Stimulated activated naive CD8-positive, alpha-beta T cell treated with anti-CD3 and anti-CD28 coated beads, Interleukin-15, amount 100 ng/mL, for 72 hours (primary cell): ENCODE data around the gene GATB.
"Not testable (repeated sequence)": the region's sequence is repeated elsewhere in the genome, so short reads cannot be mapped to it uniquely, and the experiment has no call there.

Experiments used
- ATAC-seq: fragments of 150-1000 bp; cut with Tn5 transposase; 2 replicates; pipeline ENCODE4 v1.10.0; 2021; ENCODE audit warnings: mild to moderate bottlenecking, moderate library complexity
- DNase-seq, 2 donors: peaks; one replicate each; pipeline ENCODE4 v3.0.0; 2021 to 2022
- H3K27ac Mint-ChIP-seq, 2 donors: one replicate each; pipeline ENCODE4 v1.8.0; 2022; ENCODE audit warnings: mild to moderate bottlenecking in 2 of 2, mixed read lengths in 2 of 2, moderate library complexity in 2 of 2
- H3K27me3 Mint-ChIP-seq: one replicate; pipeline ENCODE4 v1.8.0; 2022; ENCODE audit warnings: mixed read lengths
- H3K4me1 Mint-ChIP-seq: one replicate; pipeline ENCODE4 v1.8.0; 2022; ENCODE audit warnings: mild to moderate bottlenecking, mixed read lengths
- H3K4me3 Mint-ChIP-seq, 2 donors: one replicate each; pipeline ENCODE4 v1.8.0; 2022; ENCODE audit warnings: mild to moderate bottlenecking in 2 of 2, mixed read lengths in 2 of 2, moderate library complexity in 1 of 2
- H3K9me3 Mint-ChIP-seq, 2 donors: one replicate each; pipeline ENCODE4 v1.8.0; 2022; ENCODE audit warnings: mixed read lengths in 2 of 2

Gene GATB

DNA sequence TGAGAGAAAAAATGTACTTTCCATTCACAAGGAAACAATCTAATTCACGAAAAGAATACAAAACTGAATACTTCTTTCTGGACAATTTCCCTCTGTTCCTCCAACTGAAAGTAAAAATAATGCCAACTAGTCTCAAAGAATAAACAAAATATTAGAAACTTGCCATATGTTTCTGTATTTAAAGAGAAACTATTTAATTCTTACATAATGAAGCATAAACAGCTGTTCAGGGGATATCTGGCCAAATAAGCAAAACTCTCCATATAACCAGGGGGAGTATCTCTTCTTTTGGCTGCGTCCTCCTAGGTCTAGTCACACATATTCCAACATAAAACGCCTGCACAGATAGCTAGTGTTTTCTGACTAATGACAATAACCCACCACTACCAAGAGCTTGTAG is 805 bp downstream of the GATB start:
- H3K4me1 Mint-ChIP-seq = peaks cover 21% of the 10 kb centered on the region
- H3K4me3 Mint-ChIP-seq = peak overlapping the region; percentile 96 to 97
- H3K27me3 Mint-ChIP-seq = peaks cover 6% of the 10 kb centered on the region
- DNase-seq (no peak), ATAC-seq (no peak)
- H3K9me3 Mint-ChIP-seq = peaks cover 7 to 9% of the 10 kb centered on the region in 2 donors
- peak overlapping the region in 1 of 2 donors; percentile 100 for H3K27ac Mint-ChIP-seq

DNA sequence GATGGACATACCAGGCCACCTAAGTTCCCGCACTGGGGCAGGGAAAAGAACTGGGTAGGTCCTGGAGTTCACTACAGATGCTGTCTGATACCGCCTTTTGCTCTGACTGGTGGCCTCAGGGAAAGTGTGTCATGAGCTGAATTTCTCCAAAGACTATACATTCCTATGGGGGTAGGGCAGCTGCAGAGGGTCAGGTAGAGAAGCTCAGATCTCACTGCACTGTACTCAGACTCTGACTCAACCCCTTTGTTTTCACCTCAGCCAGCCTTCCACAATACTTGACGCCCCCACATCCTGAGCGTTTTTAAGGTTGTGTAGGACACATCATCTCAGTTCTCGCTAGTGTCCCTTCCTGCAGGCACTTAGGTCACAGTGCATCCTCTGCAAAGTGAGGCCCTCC is 7.8 kb downstream of the GATB start:
- DNase-seq (no peak), ATAC-seq (peak; percentile 71)
- Mint-ChIP-seq H3K27me3 (no peaks in the 10 kb centered on the region), H3K4me1 (peaks cover 14% of the 10 kb centered on the region), H3K9me3 (no peaks in the 10 kb centered on the region), H3K4me3 (no peak overlapping the region), H3K27ac (peak overlapping the region; percentile 0 to 11)

DNA sequence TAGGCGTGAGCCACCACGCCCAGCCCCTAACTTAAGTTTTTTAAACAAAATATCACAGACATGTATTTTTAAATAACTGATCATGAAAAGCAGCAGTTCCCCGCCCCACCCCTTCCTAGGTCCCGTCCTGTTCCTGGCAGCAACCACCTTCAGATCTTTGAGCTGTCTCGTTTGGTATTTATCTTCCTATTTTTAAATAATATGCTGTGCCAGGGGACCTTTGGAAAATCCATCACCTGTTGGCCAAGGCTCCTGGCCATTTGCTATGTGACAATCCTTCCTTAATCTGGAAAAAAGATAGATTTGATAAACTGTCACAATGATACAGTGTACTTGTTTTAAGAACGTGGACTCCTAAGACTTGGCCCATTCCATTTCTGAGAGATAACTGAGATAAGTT is 10.7 kb downstream of the GATB start:
- no peaks in the 10 kb centered on the region for H3K9me3 Mint-ChIP-seq
- no peak overlapping the region for H3K27ac Mint-ChIP-seq
- ATAC-seq = no peak
- DNase-seq = no peak
- H3K27me3 Mint-ChIP-seq = no peaks in the 10 kb centered on the region
- no peak overlapping the region for H3K4me3 Mint-ChIP-seq
- H3K4me1 Mint-ChIP-seq = peaks cover 14% of the 10 kb centered on the region

DNA sequence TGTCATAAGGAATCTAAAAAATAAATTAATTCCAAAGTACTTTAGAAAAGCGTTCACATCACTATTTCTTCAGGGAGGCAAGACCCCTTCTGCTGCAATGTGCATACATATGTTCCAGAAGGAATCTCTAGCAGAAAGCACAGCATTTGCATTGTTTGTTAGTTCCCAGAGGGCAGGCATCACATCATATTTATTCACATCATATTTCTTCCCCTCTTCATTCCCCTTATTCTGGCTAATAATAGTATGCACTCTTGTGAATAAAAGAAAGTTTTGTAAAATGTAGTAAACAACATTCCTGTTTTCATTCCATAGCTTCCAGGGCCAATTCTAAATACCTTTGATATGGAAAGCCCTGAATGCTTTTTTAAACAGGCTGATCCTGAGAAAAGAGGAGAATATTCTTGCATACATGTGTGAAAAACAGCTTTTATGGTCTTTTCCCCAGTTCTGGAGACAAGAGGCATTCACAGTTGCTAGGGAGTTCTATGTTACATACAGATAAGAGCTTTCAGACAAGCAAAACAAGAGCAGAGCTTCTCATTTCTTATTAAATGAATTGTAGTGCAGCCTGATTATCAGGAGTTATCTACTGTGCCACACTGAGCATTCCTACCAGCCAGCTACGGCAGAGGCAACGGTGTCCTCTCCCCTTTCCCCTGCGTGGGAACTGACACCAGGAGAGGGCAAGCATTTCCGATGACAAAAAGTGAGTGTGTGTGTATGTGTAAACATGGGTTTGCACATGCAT is 15.2 kb downstream of the GATB start:
- Mint-ChIP-seq H3K27me3 (no peaks in the 10 kb centered on the region), H3K27ac (no peak overlapping the region), H3K4me3 (no peak overlapping the region), H3K9me3 (no peaks in the 10 kb centered on the region), H3K4me1 (no peaks in the 10 kb centered on the region)
- DNase-seq (no peak), ATAC-seq (no peak)

DNA sequence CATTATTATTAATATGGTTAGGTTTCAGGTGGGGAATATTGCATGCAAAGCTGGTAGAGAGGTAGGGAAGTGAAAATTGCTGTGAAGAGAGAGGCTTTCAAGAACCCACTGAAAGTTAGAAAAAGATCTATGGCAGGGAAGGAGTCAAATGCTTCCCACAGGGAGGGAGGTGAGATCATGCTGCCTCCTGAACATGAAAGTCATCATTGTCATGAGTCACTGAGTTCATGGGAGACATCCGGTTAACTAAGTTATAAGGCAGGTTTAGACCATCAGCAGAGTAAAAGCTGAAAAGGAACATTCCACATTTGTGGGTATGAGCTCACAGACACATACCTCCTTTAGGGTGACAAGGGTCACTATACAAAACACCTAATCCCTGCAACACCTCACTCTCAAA is 16.2 kb downstream of the GATB start:
- Mint-ChIP-seq H3K27me3 (no peaks in the 10 kb centered on the region), H3K27ac (no peak overlapping the region), H3K4me1 (no peaks in the 10 kb centered on the region), H3K4me3 (no peak overlapping the region), H3K9me3 (no peaks in the 10 kb centered on the region)
- DNase-seq (no peak), ATAC-seq (no peak)

DNA sequence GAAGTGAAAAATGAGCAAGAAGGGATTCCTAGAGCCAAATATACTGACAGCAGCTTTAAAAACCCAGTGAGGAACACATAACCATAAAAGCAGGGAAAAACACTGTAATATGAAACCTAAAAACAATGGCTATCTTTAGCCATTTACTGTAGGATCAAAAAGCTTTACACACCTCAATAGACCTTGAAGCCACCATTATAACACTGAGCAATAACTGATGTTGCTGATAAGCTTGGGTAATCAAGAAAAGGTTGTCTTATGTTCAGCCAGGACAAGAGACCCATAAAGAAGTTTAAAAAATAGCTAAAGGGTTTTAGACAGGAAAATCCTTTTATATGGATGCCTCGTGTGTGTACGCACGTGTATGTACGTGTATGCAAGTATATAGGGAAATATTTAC is 16.9 kb downstream of the GATB start:
- H3K4me3 Mint-ChIP-seq = no peak overlapping the region
- ATAC-seq (no peak), DNase-seq (no peak)
- no peaks in the 10 kb centered on the region for H3K9me3 Mint-ChIP-seq
- no peak overlapping the region for H3K27ac Mint-ChIP-seq
- H3K4me1 Mint-ChIP-seq = no peaks in the 10 kb centered on the region
- H3K27me3 Mint-ChIP-seq = no peaks in the 10 kb centered on the region

DNA sequence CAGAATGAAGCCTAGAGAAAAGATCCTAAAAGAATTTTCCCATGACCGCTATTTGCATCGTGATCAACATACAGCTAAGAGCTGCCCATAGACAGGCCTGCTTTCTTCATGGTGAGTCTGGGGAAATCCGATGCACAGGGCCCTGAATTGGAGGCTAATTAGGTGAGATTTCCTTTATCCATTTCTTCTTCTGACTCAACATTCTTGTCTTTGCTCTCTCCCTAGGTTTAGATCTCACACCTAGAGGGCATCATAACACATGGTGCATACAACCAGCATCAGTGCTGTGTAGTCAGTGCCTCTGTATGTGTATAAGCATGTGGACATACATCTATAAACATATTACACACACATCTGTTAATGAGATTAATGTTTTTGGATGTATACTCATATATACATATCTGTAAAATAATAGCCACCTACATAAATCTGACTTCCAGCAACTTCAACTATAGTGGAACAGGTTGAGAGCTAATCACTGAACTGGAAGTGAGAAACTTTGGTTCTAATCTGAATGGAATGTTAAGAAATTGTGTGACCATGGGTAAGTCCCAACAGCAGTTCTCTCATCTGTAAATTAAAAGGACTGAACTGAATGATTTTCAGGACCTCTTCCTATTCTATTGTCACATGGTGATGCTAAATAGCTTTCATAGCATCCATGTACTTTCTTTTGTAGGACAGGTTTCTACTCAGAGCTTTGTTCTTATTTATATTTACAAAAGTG is 17.5 kb downstream of the GATB start:
- no peak for ATAC-seq
- no peaks in the 10 kb centered on the region for H3K27me3 Mint-ChIP-seq
- no peak overlapping the region for H3K4me3 Mint-ChIP-seq
- H3K9me3 Mint-ChIP-seq = no peaks in the 10 kb centered on the region
- no peaks in the 10 kb centered on the region for H3K4me1 Mint-ChIP-seq
- H3K27ac Mint-ChIP-seq = no peak overlapping the region
- DNase-seq = no peak

DNA sequence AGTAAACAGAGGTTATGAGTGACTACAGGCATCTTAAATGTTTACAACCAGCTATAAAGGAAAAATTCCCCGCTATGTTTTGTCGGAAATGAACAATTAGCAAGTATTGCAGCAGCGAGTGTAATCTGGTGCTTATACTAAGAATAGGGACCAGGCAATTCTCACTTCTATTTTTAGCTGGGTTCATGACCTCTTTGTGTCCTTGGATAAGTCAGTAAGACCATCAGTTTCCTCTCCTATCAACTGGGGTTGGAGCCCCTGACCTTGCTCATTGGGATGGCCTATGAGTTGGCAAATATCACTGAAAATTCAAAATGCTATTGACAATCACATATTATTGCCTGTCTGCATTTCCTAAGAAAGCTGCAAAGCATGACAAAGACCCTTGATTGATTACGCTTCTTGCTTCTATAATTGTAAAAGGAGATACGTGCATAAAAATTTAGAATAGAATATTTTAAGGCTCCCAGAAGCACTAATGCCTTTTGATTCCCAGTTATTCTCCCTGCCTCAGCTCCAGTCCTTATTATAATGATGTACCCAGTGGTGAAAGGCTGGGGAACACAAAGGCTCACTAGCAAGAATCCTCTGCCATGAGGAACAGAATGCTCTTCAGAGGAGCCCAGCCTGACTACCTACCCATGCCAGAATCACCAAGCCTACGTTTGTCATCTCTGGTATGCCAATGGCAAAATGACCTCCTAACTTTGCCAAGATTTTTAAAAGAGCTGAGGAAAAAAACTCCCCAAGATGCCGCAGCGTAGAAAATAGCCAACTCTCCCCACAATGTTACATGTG is 21.9 kb downstream of the GATB start:
- Mint-ChIP-seq H3K4me1 (no peaks in the 10 kb centered on the region), H3K9me3 (peaks cover 11 to 15% of the 10 kb centered on the region in 2 donors), H3K4me3 (no peak overlapping the region), H3K27me3 (no peaks in the 10 kb centered on the region), H3K27ac (no peak overlapping the region)
- DNase-seq (no peak), ATAC-seq (no peak)

DNA sequence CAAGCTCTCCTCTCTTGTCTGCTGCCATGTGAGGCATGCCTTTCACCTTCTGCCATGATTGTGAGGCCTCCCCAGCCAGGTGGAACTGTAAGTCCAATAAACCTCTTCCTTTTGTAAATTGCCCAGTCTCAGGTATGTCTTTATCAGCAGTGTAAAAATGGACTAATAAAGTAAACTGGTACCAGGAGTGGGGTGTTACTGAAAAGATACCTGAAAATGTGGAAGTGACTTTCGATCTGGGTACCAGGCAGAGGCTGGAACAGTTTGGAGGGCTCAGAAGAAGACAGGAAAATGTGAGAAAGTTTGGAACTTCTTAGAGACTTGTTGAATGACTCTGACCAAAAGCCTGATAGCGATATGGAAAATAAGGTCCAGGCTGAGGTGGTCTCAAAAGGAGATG is 24.0 kb downstream of the GATB start:
- DNase-seq, ATAC-seq: not testable (repeated sequence)

DNA sequence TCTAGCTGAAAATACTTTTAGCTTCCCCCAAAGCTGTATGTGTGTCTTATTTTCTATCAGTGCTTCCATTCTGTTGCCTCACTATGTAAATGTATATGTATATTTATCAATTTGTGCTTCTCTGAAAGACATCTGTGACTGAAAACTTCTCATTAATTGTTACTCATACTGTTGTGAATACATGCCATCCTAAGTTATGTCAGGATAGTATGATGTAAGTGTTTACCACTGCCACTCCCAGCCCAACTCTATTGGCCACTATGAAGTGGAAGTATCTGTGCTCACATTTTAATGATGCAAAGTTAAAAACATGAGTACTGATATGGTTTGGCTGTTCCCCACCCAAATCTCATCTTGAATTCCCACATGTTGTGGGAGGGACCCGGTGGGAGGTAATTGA is 24.4 kb downstream of the GATB start:
- peaks cover 7% of the 10 kb centered on the region for H3K4me1 Mint-ChIP-seq
- no peaks in the 10 kb centered on the region for H3K27me3 Mint-ChIP-seq
- no peak overlapping the region for H3K27ac Mint-ChIP-seq
- peaks cover 11 to 15% of the 10 kb centered on the region in 2 donors for H3K9me3 Mint-ChIP-seq
- H3K4me3 Mint-ChIP-seq = no peak overlapping the region
- ATAC-seq = no peak
- DNase-seq = no peak

More for the DNA sequence above, 24.0 kb downstream of the GATB start:
- peaks cover 11 to 15% of the 10 kb centered on the region in 2 donors for H3K9me3 Mint-ChIP-seq
- H3K4me3 Mint-ChIP-seq, H3K27ac Mint-ChIP-seq, H3K4me1 Mint-ChIP-seq, H3K27me3 Mint-ChIP-seq: not testable (repeated sequence)

DNA sequence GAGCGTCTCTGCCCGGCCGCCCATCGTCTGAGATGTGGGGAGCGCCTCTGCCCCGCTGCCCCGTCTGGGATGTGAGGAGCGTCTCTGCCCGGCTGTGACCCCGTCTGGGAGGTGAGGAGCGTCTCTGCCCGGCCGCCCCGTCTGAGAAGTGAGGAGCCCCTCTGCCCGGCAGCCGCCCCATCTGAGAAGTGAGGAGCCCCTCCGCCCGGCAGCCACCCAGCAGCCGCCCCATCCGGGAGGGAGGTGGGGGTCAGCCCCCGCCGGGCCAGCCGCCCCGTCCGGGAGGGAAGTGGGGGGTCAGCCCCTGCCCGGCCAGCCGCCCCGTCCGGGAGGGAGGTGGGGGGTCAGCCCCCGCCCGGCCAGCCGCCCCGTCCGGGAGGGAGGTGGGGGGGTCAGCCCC is 29.1 kb downstream of the GATB start:
- H3K4me3 Mint-ChIP-seq, H3K27me3 Mint-ChIP-seq, H3K9me3 Mint-ChIP-seq, DNase-seq, H3K27ac Mint-ChIP-seq: not testable (repeated sequence)
- ATAC-seq = peak; percentile 62
- H3K4me1 Mint-ChIP-seq = peaks cover 25% of the 10 kb centered on the region

DNA sequence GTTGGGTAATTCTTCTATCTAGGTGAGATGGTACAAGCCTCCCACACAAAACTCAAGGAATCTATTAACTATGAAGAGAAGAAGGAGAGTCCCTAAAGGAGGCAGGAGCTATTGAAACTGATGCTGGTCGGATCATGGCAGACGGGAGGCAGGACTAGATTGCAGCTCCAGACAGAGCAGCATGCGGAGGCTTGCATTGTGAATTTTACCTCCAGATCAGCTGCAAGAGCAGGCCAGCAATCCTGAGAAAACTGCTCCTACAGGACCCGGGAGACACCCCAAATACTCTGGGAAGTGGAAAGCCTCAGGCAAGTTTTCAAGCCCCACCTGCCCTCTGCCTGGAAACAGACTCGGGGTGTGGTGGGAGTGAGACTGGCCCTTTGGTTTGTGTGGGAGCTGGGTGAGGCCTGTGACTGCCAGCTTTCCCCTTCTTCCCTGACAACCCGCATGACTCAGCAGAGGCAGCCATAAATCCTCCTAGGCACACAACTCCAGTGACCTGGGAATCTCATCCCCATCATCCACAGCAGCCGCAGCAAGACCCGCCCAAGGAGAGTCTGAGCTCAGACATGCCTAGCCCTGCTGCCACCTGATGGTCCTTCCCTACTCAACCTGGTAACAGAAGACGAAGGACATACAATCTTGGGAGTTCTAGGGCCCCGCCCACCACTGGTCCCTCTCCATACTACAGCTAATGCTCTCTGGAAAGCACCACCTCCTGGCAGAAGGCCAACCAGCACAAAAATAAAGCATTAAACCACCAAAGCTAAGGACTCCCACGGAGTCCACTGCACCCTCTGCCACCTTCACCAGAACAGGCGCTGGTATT is 30.9 kb downstream of the GATB start:
- DNase-seq (no peak), ATAC-seq (no peak)
- Mint-ChIP-seq H3K4me1 (peaks cover 25% of the 10 kb centered on the region), H3K4me3 (no peak overlapping the region), H3K9me3 (no peaks in the 10 kb centered on the region), H3K27me3 (no peaks in the 10 kb centered on the region), H3K27ac (peak overlapping the region in 1 of 2 donors; percentile 86)

DNA sequence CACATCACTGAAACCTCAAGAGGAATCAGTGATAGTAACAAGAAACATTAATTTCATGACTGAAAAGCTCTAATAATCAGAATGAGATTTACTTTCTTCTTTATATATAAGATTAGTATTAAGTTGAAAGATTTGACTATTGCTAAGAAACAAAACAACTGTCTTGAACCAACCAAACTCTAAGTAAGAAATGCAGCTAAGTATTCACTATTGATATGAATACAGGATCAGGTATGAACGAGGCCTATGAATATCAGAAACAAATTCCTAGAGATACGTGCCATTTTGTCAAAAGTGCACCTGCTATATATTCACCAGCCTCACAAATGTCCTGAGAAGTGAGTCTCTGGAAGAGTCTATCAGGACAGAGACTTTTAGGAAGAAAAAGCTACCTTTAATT is 32.1 kb downstream of the GATB start:
- H3K27ac Mint-ChIP-seq = no peak overlapping the region
- DNase-seq = no peak
- ATAC-seq = no peak
- no peaks in the 10 kb centered on the region for H3K9me3 Mint-ChIP-seq
- H3K27me3 Mint-ChIP-seq = no peaks in the 10 kb centered on the region
- peaks cover 25% of the 10 kb centered on the region for H3K4me1 Mint-ChIP-seq
- H3K4me3 Mint-ChIP-seq = no peak overlapping the region

DNA sequence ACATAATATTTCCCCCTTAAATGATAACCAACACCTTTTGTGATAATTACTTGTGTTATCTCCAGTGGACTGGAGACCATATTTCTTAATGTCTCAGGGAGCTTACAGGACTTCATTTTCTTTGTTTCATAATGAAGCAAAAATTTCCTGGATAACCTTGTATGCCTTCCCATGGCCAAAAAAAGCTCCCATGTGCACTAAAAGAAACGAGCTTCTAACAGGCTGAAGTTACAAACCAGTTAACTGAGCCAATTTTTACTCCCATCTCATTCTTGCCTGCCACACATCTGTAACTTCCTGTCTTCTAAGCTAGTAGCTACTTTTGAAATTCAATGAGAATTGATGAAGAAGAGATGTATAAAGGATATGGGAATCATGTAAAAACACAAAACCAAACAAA is 32.8 kb downstream of the GATB start:
- no peaks in the 10 kb centered on the region for H3K9me3 Mint-ChIP-seq
- ATAC-seq (no peak), DNase-seq (no peak)
- H3K27ac Mint-ChIP-seq = no peak overlapping the region
- peaks cover 23% of the 10 kb centered on the region for H3K4me1 Mint-ChIP-seq
- H3K27me3 Mint-ChIP-seq = no peaks in the 10 kb centered on the region
- no peak overlapping the region for H3K4me3 Mint-ChIP-seq

DNA sequence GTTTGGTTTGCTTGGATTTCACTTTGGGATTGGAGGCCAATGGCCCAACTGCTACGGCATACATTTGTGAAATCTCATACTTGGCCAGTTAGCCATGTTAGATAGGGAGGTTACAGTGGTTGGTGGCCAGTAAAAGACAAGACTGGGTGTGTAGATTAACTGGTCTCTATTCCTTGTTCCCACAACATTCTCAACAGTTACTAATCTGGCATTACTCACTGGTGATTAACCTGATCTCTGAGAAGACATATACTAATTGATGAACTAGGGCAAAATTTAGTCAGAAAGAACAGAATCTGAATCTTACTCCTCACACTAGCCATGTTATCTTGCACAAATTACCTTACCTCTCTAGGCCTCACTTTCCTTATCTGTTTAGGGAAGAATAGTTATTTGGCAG is 33.4 kb downstream of the GATB start:
- no peak overlapping the region for H3K27ac Mint-ChIP-seq
- ATAC-seq = no peak
- H3K9me3 Mint-ChIP-seq = no peaks in the 10 kb centered on the region
- DNase-seq = no peak
- peaks cover 19% of the 10 kb centered on the region for H3K4me1 Mint-ChIP-seq
- no peaks in the 10 kb centered on the region for H3K27me3 Mint-ChIP-seq
- no peak overlapping the region for H3K4me3 Mint-ChIP-seq
